CD4-positive, alpha-beta T cell treated with Interferon alpha-2 for 1 hour (primary cell): ENCODE data around the gene ZBTB17.

ENCODE experiments used
- DNase-seq, 2 donors: peaks; one replicate each; pipeline ENCODE4 v3.0.0-alpha.2; 2020 to 2022

ZBTB17 gene

GRCh38 chr1:15945832-15946448, 30.0 kb downstream of the ZBTB17 start:
- no peak for DNase-seq

- DNase-seq: no peak
Measured at GRCh38 chr1:15945011-15945831, 30.7 kb downstream of the ZBTB17 start.

GRCh38 chr1:15944308-15945010, 31.4 kb downstream of the ZBTB17 start:
- DNase-seq: no peak

GRCh38 chr1:15943992-15944307, 32.0 kb downstream of the ZBTB17 start:
- DNase-seq: no peak

GRCh38 chr1:15943328-15943991, 32.4 kb downstream of the ZBTB17 start:
- DNase-seq: no peak

- DNase-seq: no peak
Measured at GRCh38 chr1:15942661-15943327, 33.1 kb downstream of the ZBTB17 start.

- no peak for DNase-seq
Measured at GRCh38 chr1:15941899-15942660, 33.8 kb downstream of the ZBTB17 start.

GRCh38 chr1:15941044-15941840, 34.7 kb downstream of the ZBTB17 start:
- no peak for DNase-seq

GRCh38 chr1:15940110-15941043, 35.5 kb downstream of the ZBTB17 start:
- no peak for DNase-seq

GRCh38 chr1:15939181-15940109, 36.5 kb downstream of the ZBTB17 start:
- no peak for DNase-seq

- no peak for DNase-seq
Measured at GRCh38 chr1:15938628-15939161, 37.2 kb downstream of the ZBTB17 start.

- DNase-seq: no peak
Measured at GRCh38 chr1:15937706-15938168, 38.2 kb downstream of the ZBTB17 start.

- no peak for DNase-seq
Measured at GRCh38 chr1:15937146-15937545, 38.8 kb downstream of the ZBTB17 start.

- DNase-seq: no peak
Measured at GRCh38 chr1:15936025-15936424, 39.9 kb downstream of the ZBTB17 start.

GRCh38 chr1:15935056-15935950, 40.6 kb downstream of the ZBTB17 start:
- DNase-seq: no peak

GRCh38 chr1:15934211-15935055, 41.5 kb downstream of the ZBTB17 start:
- DNase-seq: no peak
